GM12892 (cell line): ENCODE data around the gene BLVRB.

Source experiments
- POLR2AphosphoS5 ChIP-seq: IDR thresholded peaks from 2 replicates; pipeline ENCODE4 v1.6.1; 2011; ENCODE audit warnings: low read depth, low read length, control low read depth
- TAF1 ChIP-seq: IDR thresholded peaks from 2 replicates; pipeline ENCODE4 v1.6.1; 2011; ENCODE audit warnings: low read depth, mild to moderate bottlenecking, control low read depth, low read length, borderline replicate concordance

DNA sequence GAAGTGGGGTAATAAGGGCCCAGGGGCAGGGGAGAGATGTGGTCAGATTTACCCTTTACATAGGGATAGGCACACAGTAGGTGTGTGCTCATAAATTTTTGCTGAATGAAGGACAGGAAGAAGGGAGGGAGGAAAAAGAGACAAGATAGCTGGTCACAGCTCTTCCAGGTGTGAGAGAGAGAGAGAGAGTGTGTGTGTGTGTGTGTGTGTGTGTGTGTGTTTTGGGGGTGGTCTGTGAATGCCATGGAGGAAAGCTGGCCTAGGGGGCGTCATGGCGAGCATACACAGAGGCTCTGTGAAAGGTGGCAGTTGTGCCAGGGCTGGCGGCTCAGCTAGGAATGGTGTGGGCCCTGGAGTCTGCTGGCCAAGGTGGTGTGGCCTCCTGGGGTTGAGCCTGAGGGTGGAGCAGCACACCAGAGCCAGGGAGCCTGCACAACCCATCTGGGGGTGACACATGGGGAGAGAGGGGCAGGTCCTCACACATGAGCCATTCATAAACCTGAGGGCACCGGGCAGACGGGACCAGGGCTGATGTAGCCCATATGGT lies 46.4 kb downstream of the BLVRB start:
- TF ChIP-seq POLR2AphosphoS5 (no peak), TAF1 (no peak)
